ENCODE data around the gene IFNB1.

IFNB1 gene

GRCh38 chr9:21060919-21061561, 16.7 kb downstream of the IFNB1 start:
- DNase-seq, result no peak

- no peak for DNase-seq
Observed at GRCh38 chr9:21056931-21057330, 20.8 kb downstream of the IFNB1 start.

GRCh38 chr9:21053851-21054250, 23.9 kb downstream of the IFNB1 start:
- DNase-seq, result no peak

GRCh38 chr9:21047281-21047691, 30.5 kb downstream of the IFNB1 start:
- no peak for DNase-seq

- no peak for DNase-seq
Observed at GRCh38 chr9:21043841-21044240, 33.9 kb downstream of the IFNB1 start.

- DNase-seq, result no peak
Observed at GRCh38 chr9:21042466-21042865, 35.3 kb downstream of the IFNB1 start.

- no peak for DNase-seq
Observed at GRCh38 chr9:21039302-21039701, 38.4 kb downstream of the IFNB1 start.

GRCh38 chr9:21037278-21037677, 40.5 kb downstream of the IFNB1 start:
- no peak for DNase-seq

- DNase-seq, result no peak
Observed at GRCh38 chr9:21031808-21032183, 45.9 kb downstream of the IFNB1 start.

GRCh38 chr9:21031091-21031807, 46.5 kb downstream of the IFNB1 start, which contains the start of gene HACD4:
TSS of gene HACD4 (minus strand) at chr9:21031640. CDS start at chr9:21031590, 50 bp downstream.
- peak; percentile 62 for DNase-seq

GRCh38 chr9:21030389-21031035, 47.2 kb downstream of the IFNB1 start:
- DNase-seq, result peak; percentile 23

- no peak for DNase-seq
Observed at GRCh38 chr9:21029661-21030060, 48.1 kb downstream of the IFNB1 start.

GRCh38 chr9:21028466-21028865, 49.3 kb downstream of the IFNB1 start:
- DNase-seq, result no peak

GRCh38 chr9:21027295-21027694, 50.4 kb downstream of the IFNB1 start:
- no peak for DNase-seq

Data from CD4-positive, alpha-beta T cell treated with Interleukin-15 for 1 hour (primary cell).